Measurements from ENCODE around the gene XPO4.
"Not testable (repeated sequence)": the region's sequence is repeated elsewhere in the genome, so short reads cannot be mapped to it uniquely, and the experiment has no call there.

XPO4 gene

GRCh38 chr13:20940083-20940482, 37.5 kb upstream of the XPO4 start:
- Histone ChIP-seq H3K9ac (no peak overlapping the region), H3K36me3 (ENCODE audit: insufficient read depth) (no peaks in the 10 kb centered on the region), H3K4me1 (ENCODE audit: low read depth, poor library complexity, severe bottlenecking) (peaks cover 3% of the 10 kb centered on the region), H3K4me3 (IDR thresholded peaks at IDR 0.05; ENCODE audit: insufficient read depth, low read depth, low read length) (no peak overlapping the region), H3K79me2 (ENCODE audit: insufficient read depth, low read depth) (no peaks in the 10 kb centered on the region), H3K27me3 (ENCODE audit: insufficient read depth, low read depth) (no peaks in the 10 kb centered on the region), H3K27ac (no peak overlapping the region), H3K4me2 (no peak overlapping the region), H2AFZ (ENCODE audit: low read depth) (no peak overlapping the region), H4K20me1 (ENCODE audit: insufficient read depth) (no peaks in the 10 kb centered on the region)
- no peak for TF ChIP-seq CTCF (conservative IDR thresholded peaks at IDR 0.05; ENCODE audit: low read depth, low read length)

- no peak overlapping the region for H2AFZ ChIP-seq (ENCODE audit: low read depth)
These were observed 37.1 kb upstream of the XPO4 start for GRCh38 chr13:20939662-20940061.

GRCh38 chr13:20938302-20938701, 35.8 kb upstream of the XPO4 start:
- H2AFZ ChIP-seq (ENCODE audit: low read depth), result no peak overlapping the region
- H4K20me1 ChIP-seq (ENCODE audit: insufficient read depth), result no peaks in the 10 kb centered on the region
- H3K4me2 ChIP-seq, result no peak overlapping the region
- H3K27me3 ChIP-seq (ENCODE audit: insufficient read depth, low read depth), result no peaks in the 10 kb centered on the region
- TF ChIP-seq CTCF (conservative IDR thresholded peaks at IDR 0.05; ENCODE audit: low read depth, low read length), result no peak
- H3K27ac ChIP-seq, result no peak overlapping the region
- no peak overlapping the region for H3K9ac ChIP-seq
- H3K79me2 ChIP-seq (ENCODE audit: insufficient read depth, low read depth), result no peaks in the 10 kb centered on the region
- no peak overlapping the region for H3K4me3 ChIP-seq (IDR thresholded peaks at IDR 0.05; ENCODE audit: insufficient read depth, low read depth, low read length)
- no peaks in the 10 kb centered on the region for H3K4me1 ChIP-seq (ENCODE audit: low read depth, poor library complexity, severe bottlenecking)
- no peaks in the 10 kb centered on the region for H3K36me3 ChIP-seq (ENCODE audit: insufficient read depth)

More at GRCh38 chr13:20939662-20940061, 37.1 kb upstream of the XPO4 start:
- no peak overlapping the region for H3K9ac ChIP-seq
- H4K20me1 ChIP-seq (ENCODE audit: insufficient read depth), result no peaks in the 10 kb centered on the region
- H3K4me1 ChIP-seq (ENCODE audit: low read depth, poor library complexity, severe bottlenecking), result peaks cover 3% of the 10 kb centered on the region
- H3K27ac ChIP-seq, result no peak overlapping the region
- H3K36me3 ChIP-seq (ENCODE audit: insufficient read depth), result no peaks in the 10 kb centered on the region
- no peak overlapping the region for H3K4me3 ChIP-seq (IDR thresholded peaks at IDR 0.05; ENCODE audit: insufficient read depth, low read depth, low read length)
- H3K4me2 ChIP-seq, result no peak overlapping the region
- no peaks in the 10 kb centered on the region for H3K27me3 ChIP-seq (ENCODE audit: insufficient read depth, low read depth)
- no peaks in the 10 kb centered on the region for H3K79me2 ChIP-seq (ENCODE audit: insufficient read depth, low read depth)
- TF ChIP-seq CTCF (conservative IDR thresholded peaks at IDR 0.05; ENCODE audit: low read depth, low read length), result no peak

- no peak for TF ChIP-seq CTCF (conservative IDR thresholded peaks at IDR 0.05; ENCODE audit: low read depth, low read length)
- Histone ChIP-seq H4K20me1 (ENCODE audit: insufficient read depth) (no peaks in the 10 kb centered on the region), H3K36me3 (ENCODE audit: insufficient read depth) (no peaks in the 10 kb centered on the region), H3K79me2 (ENCODE audit: insufficient read depth, low read depth) (no peaks in the 10 kb centered on the region), H3K9ac (no peak overlapping the region), H3K27me3 (ENCODE audit: insufficient read depth, low read depth) (no peaks in the 10 kb centered on the region), H3K4me2 (no peak overlapping the region), H3K27ac (no peak overlapping the region), H3K4me3 (IDR thresholded peaks at IDR 0.05; ENCODE audit: insufficient read depth, low read depth, low read length) (no peak overlapping the region), H2AFZ (ENCODE audit: low read depth) (no peak overlapping the region), H3K4me1 (ENCODE audit: low read depth, poor library complexity, severe bottlenecking) (no peaks in the 10 kb centered on the region)
These were observed 25.2 kb upstream of the XPO4 start for GRCh38 chr13:20927596-20928257.

GRCh38 chr13:20925395-20925790, 22.8 kb upstream of the XPO4 start:
- not testable (repeated sequence) for H3K79me2 ChIP-seq (ENCODE audit: insufficient read depth, low read depth); H3K9ac ChIP-seq; H3K4me1 ChIP-seq (ENCODE audit: low read depth, poor library complexity, severe bottlenecking); H2AFZ ChIP-seq (ENCODE audit: low read depth); H4K20me1 ChIP-seq (ENCODE audit: insufficient read depth); H3K27ac ChIP-seq; H3K27me3 ChIP-seq (ENCODE audit: insufficient read depth, low read depth); H3K4me2 ChIP-seq; H3K4me3 ChIP-seq (IDR thresholded peaks at IDR 0.05; ENCODE audit: insufficient read depth, low read depth, low read length); H3K36me3 ChIP-seq (ENCODE audit: insufficient read depth)
